ENCODE results near the gene TPD52L2.

TPD52L2 gene

GRCh38 chr20:63895202-63895951, 30.3 kb downstream of the TPD52L2 start:
- Histone ChIP-seq H3K27ac (peak overlapping the region; percentile 82 to 95 (median 92)), H3K9ac (peak overlapping the region; percentile 83 to 94 (median 90)), H4K20me1 (peaks cover 64 to 86% (median 82%) of the 10 kb centered on the region in 11 experiments)

GRCh38 chr20:63895952-63896263, 30.8 kb downstream of the TPD52L2 start:
- H3K9me3 ChIP-seq (replicated peaks in 1 of 11) = no peaks in the 10 kb centered on the region
- peaks cover 65 to 86% (median 82%) of the 10 kb centered on the region in 11 experiments for H4K20me1 ChIP-seq
- H3K27ac ChIP-seq = peak overlapping the region; percentile 82 to 95 (median 92)
- peaks cover 24 to 62% (median 44%) of the 10 kb centered on the region in 11 experiments for H3K36me3 ChIP-seq
- no peaks in the 10 kb centered on the region for H3K27me3 ChIP-seq
- TF ChIP-seq Cebpa-rat (IDR thresholded peaks at IDR 0.05) = no peak
- H3K4me3 ChIP-seq = peak overlapping the region; percentile 62 to 82 (median 73)
- peaks cover 60 to 78% (median 66%) of the 10 kb centered on the region in 10 experiments for H3K4me1 ChIP-seq
- H3K9ac ChIP-seq = peak overlapping the region; percentile 83 to 94 (median 90)
- H3K4me2 ChIP-seq = peak overlapping the region; percentile 81 to 100 (median 95)

More at GRCh38 chr20:63895202-63895951, 30.3 kb downstream of the TPD52L2 start:
- peak overlapping the region; percentile 81 to 100 (median 95) for H3K4me2 ChIP-seq
- no peaks in the 10 kb centered on the region for H3K9me3 ChIP-seq (replicated peaks in 1 of 11)
- peak overlapping the region; percentile 62 to 82 (median 73) for H3K4me3 ChIP-seq
- H3K4me1 ChIP-seq = peaks cover 60 to 78% (median 66%) of the 10 kb centered on the region in 10 experiments
- no peak for TF ChIP-seq Cebpa-rat (IDR thresholded peaks at IDR 0.05)
- peaks cover 30 to 65% (median 47%) of the 10 kb centered on the region in 11 experiments for H3K36me3 ChIP-seq
- no peaks in the 10 kb centered on the region for H3K27me3 ChIP-seq

- peaks cover 19 to 62% (median 44%) of the 10 kb centered on the region in 11 experiments for H3K36me3 ChIP-seq
- H3K27me3 ChIP-seq = no peaks in the 10 kb centered on the region
- H3K4me3 ChIP-seq = peak overlapping the region; percentile 62 to 82 (median 73)
- H3K9ac ChIP-seq = peak overlapping the region; percentile 83 to 94 (median 90)
- no peak for TF ChIP-seq Cebpa-rat (IDR thresholded peaks at IDR 0.05)
- H3K4me2 ChIP-seq = peak overlapping the region; percentile 81 to 100 (median 95)
- H3K4me1 ChIP-seq = peaks cover 62 to 78% (median 69%) of the 10 kb centered on the region in 10 experiments
- H4K20me1 ChIP-seq = peaks cover 65 to 86% (median 82%) of the 10 kb centered on the region in 11 experiments
- H3K27ac ChIP-seq = peak overlapping the region; percentile 82 to 95 (median 92); a peak in 21 of 22 replicates
- H3K9me3 ChIP-seq (replicated peaks in 1 of 11) = no peaks in the 10 kb centered on the region
Measured at GRCh38 chr20:63896264-63897105, 31.4 kb downstream of the TPD52L2 start.

GRCh38 chr20:63897978-63898561, 33.0 kb downstream of the TPD52L2 start:
- Histone ChIP-seq H3K4me1 (peaks cover 75 to 83% (median 78%) of the 10 kb centered on the region in 10 experiments), H3K9me3 (replicated peaks in 1 of 11) (no peaks in the 10 kb centered on the region), H3K36me3 (peaks cover 11 to 57% (median 37%) of the 10 kb centered on the region in 11 experiments; a peak in 21 of 22 replicates), H3K4me3 (peak overlapping the region in 5 of 10 experiments; percentile 62 to 82 (median 76); a peak in 7 of 20 replicates), H3K4me2 (peak overlapping the region; percentile 81 to 100 (median 95)), H3K27ac (peak overlapping the region in 10 of 11 experiments; percentile 75 to 95 (median 92); a peak in 15 of 22 replicates), H3K27me3 (no peaks in the 10 kb centered on the region), H4K20me1 (peaks cover 65 to 86% (median 82%) of the 10 kb centered on the region in 11 experiments), H3K9ac (peak overlapping the region; percentile 83 to 94 (median 90); a peak in 16 of 22 replicates)
- TF ChIP-seq Cebpa-rat (IDR thresholded peaks at IDR 0.05) = no peak

GRCh38 chr20:63898882-63899558, 34.0 kb downstream of the TPD52L2 start:
- H3K4me3 ChIP-seq = peak overlapping the region in 2 of 10 experiments; percentile 76 to 82; a peak in 3 of 20 replicates
- peak overlapping the region; percentile 54 to 100 (median 93); a peak in 21 of 22 replicates for H3K4me2 ChIP-seq
- peaks cover 76 to 85% (median 82%) of the 10 kb centered on the region in 10 experiments for H3K4me1 ChIP-seq
- H3K9me3 ChIP-seq (replicated peaks in 1 of 11) = no peaks in the 10 kb centered on the region
- H4K20me1 ChIP-seq = peaks cover 70 to 86% (median 82%) of the 10 kb centered on the region in 11 experiments
- H3K27ac ChIP-seq = peak overlapping the region in 10 of 11 experiments; percentile 2 to 94 (median 90); a peak in 19 of 22 replicates
- H3K36me3 ChIP-seq = peaks cover 17 to 63% (median 46%) of the 10 kb centered on the region in 11 experiments; a peak in 21 of 22 replicates
- H3K9ac ChIP-seq = peak overlapping the region; percentile 2 to 94 (median 56); a peak in 14 of 22 replicates
- TF ChIP-seq Cebpa-rat (IDR thresholded peaks at IDR 0.05) = no peak
- H3K27me3 ChIP-seq = no peaks in the 10 kb centered on the region

- H3K9ac ChIP-seq = peak overlapping the region; percentile 38 to 94 (median 67); a peak in 19 of 22 replicates
- H3K9me3 ChIP-seq (replicated peaks in 1 of 11) = no peaks in the 10 kb centered on the region
- peaks cover 17 to 77% (median 58%) of the 10 kb centered on the region in 11 experiments; a peak in 21 of 22 replicates for H3K36me3 ChIP-seq
- H3K27ac ChIP-seq = peak overlapping the region in 10 of 11 experiments; percentile 59 to 94 (median 90); a peak in 20 of 22 replicates
- TF ChIP-seq Cebpa-rat (IDR thresholded peaks at IDR 0.05) = peak in 9 of 11 experiments; percentile 45 to 87 (median 69); a peak in 14 of 22 replicates
- peaks cover 84 to 97% (median 92%) of the 10 kb centered on the region in 11 experiments for H4K20me1 ChIP-seq
- H3K4me2 ChIP-seq = peak overlapping the region; percentile 54 to 100 (median 93)
- H3K4me3 ChIP-seq = peak overlapping the region in 6 of 10 experiments; percentile 31 to 46 (median 39); a peak in 8 of 20 replicates
- no peaks in the 10 kb centered on the region for H3K27me3 ChIP-seq
- peaks cover 79 to 90% (median 86%) of the 10 kb centered on the region in 10 experiments for H3K4me1 ChIP-seq
Measured at GRCh38 chr20:63900413-63900812, 35.3 kb downstream of the TPD52L2 start.

GRCh38 chr20:63903796-63904561, 38.9 kb downstream of the TPD52L2 start:
- H3K27ac ChIP-seq = peak overlapping the region in 9 of 11 experiments; percentile 38 to 92 (median 58); a peak in 12 of 22 replicates
- H3K36me3 ChIP-seq = peaks cover 9 to 88% (median 65%) of the 10 kb centered on the region in 11 experiments; a peak in 21 of 22 replicates
- H3K9me3 ChIP-seq (replicated peaks in 1 of 11) = no peaks in the 10 kb centered on the region
- H3K4me3 ChIP-seq = peak overlapping the region in 1 of 10 experiments; percentile 38; a peak in 1 of 20 replicates
- no peaks in the 10 kb centered on the region for H3K27me3 ChIP-seq
- peaks cover 73 to 98% (median 87%) of the 10 kb centered on the region in 10 experiments for H3K4me1 ChIP-seq
- TF ChIP-seq Cebpa-rat (IDR thresholded peaks at IDR 0.05) = peak in 2 of 11 experiments; percentile 28 to 60; a peak in 2 of 22 replicates
- peak overlapping the region; percentile 7 to 100 (median 55); a peak in 16 of 22 replicates for H3K4me2 ChIP-seq
- H3K9ac ChIP-seq = peak overlapping the region in 9 of 11 experiments; percentile 1 to 55 (median 39); a peak in 10 of 22 replicates
- peaks cover 92 to 100% (median 100%) of the 10 kb centered on the region in 11 experiments for H4K20me1 ChIP-seq
